GM18505 (cell line): ENCODE results near the gene RALGAPA2.

Experiments
- ATAC-seq: cut with Tn5 transposase; IDR thresholded peaks from one replicate; pipeline ENCODE4 v1.9.1; 2021; ENCODE audit not compliant: unreplicated experiment
- POLR2A ChIP-seq: IDR thresholded peaks from 4 replicates; pipeline ENCODE4 v1.6.1; 2011; ENCODE audit warnings: borderline replicate concordance; ENCODE audit not compliant: insufficient read depth, insufficient read length; ENCODE audit errors: extremely low read depth

Gene RALGAPA2

GRCh38 chr20:20386192-20386591 is 326.3 kb downstream of the RALGAPA2 start:
- no peak for ATAC-seq
- no peak for TF ChIP-seq POLR2A

DNA sequence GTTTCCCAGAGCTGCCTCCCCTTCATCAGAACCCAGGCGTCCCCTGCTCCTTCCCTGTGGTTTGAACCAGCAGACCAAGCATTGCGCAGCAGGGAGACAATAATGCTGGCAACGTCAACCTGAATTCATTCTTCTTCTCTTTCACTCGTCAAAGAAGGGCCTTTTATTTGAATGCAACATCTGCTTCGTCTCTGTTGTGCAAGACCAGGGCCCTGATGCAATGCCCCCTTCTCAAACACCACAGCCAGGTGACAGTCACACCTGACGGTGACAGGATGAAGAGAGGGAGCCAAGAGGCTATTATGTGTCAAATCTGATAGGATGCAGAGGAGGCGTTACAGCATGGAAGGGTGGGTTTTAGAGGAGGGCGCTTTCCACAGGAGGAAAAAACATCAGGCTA is 336.6 kb downstream of the RALGAPA2 start:
- ATAC-seq = no peak
- TF ChIP-seq POLR2A = no peak

DNA sequence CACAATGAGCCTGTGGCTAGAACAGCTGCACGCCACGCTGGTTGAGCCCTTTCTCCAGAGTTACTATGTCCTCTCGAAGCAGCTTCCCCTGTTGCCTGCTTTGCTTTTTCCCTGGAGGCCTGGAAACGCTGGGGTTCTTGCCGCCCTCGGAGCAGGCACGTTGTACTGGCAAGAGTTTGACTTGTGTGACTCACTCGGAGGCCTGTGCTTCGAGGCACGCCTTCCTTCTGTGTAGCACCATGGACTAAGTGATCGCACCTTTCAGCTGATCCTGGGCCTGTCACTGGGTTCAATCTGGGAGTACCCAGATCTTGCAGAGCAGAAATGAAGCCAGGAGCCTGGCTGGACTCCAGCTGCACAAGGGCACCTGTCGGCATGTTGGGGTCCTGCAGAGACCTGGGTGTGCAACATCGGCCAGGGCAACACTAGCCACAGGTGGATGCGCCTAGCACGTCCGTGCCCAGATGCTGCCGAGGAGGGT is 339.3 kb downstream of the RALGAPA2 start:
- ATAC-seq = no peak
- TF ChIP-seq POLR2A = no peak

- TF ChIP-seq POLR2A = no peak
- ATAC-seq = no peak
Observed at GRCh38 chr20:20371681-20372080, 340.8 kb downstream of the RALGAPA2 start.

DNA sequence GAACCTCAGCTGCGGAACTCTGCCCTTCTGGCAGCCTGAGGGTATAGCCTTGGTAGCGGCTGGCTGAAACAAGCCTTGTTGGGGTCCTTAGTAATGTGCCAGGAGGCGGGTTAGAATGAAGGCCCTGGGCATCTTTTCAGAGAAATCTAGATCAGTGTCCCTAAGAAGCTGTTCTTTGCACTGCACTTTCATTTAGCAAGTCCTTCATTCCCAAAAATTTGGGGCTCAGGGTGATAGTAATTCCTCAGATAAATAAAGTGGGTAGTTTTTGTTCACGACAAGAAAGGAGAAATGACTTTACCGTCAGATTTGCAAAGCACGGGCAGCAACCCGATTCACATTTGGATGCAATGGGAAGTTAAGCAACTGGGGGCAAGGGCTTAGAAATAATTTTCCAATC is 341.4 kb downstream of the RALGAPA2 start:
- ATAC-seq = no peak
- TF ChIP-seq POLR2A = no peak

GRCh38 chr20:20370094-20370575 is 342.3 kb downstream of the RALGAPA2 start:
- no peak for TF ChIP-seq POLR2A
- ATAC-seq = no peak

GRCh38 chr20:20369250-20370093 is 343.0 kb downstream of the RALGAPA2 start:
- TF ChIP-seq POLR2A = no peak
- no peak for ATAC-seq

- ATAC-seq = no peak
- TF ChIP-seq POLR2A = no peak
Observed at GRCh38 chr20:20368418-20369249, 343.8 kb downstream of the RALGAPA2 start.

DNA sequence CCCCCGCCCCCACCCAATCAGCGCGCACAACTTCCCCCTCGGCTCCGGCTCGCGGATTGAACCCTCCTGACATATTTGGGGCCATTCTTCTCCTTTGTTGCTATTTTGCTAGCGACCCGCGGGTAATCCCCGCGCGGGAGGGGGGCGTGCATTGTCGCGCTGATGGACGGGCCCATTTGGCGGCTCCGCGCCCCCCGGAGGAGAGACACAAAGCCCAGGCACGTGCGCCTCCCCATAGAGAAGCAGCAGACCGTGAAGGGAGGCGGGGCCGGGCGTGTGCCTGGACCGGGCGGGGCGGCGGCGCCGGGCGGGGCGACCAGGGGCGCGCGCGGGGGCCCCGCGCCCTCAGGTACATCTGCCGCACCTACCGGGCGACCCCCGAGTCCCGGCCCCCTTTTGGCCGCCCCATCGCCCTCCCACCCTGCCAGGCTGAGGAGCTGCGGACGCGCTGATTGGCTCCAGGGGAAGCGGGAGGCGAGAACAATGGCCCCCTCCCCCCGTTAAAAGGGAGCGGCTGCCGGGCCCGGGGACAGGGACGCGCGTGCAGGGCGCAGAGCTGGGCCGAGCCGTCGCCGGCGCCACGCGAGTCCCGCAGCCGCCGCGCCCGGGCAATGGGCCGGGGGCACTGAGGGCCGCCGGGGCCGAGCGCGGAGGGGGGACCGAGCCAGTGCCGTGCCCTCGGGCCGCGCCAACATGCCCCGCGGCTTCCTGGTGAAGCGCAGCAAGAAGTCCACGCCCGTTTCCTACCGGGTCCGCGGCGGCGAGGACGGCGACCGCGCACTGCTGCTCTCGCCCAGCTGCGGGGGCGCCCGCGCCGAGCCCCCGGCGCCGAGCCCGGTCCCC is 344.6 kb downstream of the RALGAPA2 start, which contains the start of gene INSM1:
Gene INSM1 (plus strand): TSS at position 530 of the 843 bp plus-strand sequence. CDS start 164 bp downstream, at position 694.
- no peak for ATAC-seq

GRCh38 chr20:20366876-20367574 is 345.4 kb downstream of the RALGAPA2 start:
- TF ChIP-seq POLR2A = no peak
- ATAC-seq = no peak

More for the DNA sequence above, 344.6 kb downstream of the RALGAPA2 start, which contains the start of gene INSM1:
- no peak for TF ChIP-seq POLR2A

GRCh38 chr20:20366551-20366875 is 345.9 kb downstream of the RALGAPA2 start:
- TF ChIP-seq POLR2A = no peak
- ATAC-seq = no peak

DNA sequence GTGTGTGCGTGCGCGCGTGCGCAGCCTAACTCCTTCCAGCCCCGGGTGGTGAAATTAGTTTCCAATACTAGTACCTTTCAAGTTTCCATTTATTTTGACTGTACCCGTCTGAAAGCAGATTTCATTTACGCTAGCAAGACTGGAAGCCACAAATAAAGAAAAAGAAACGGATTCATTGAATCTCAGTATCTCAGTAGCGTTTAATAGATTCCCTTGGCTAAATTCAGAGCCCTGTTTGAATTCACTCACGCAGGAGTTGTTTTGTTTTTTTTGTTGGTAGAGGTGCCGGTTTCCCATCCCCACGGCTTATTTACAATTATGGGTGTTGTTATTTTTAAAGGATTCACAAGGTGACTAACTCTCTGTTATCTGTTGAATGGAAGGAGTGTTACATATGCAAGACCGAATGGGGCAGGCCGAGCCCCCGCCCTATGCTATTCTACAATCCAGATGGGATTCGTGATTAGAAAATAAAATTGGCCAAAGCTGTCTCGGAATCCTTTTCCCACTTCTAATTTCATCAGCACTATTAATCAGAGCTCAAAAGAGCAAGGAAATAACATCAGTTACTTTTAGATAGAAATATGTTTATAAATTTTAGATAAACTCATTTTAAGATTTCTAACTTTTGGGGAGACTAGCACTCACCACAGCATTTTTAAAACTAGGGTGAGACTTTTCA is 346.8 kb downstream of the RALGAPA2 start:
- no peak for ATAC-seq

More for the DNA sequence above, 346.8 kb downstream of the RALGAPA2 start:
- TF ChIP-seq POLR2A = no peak
